H1 (cell line): ENCODE results near the gene ORAI3. TPM values are rescaled to one million over a fixed set of nuclear protein-coding genes. Genes with fewer than 3 reads are reported as not detected.

Experiments used
- CTCF ChIA-PET: fragments of 300-600 bp; sonication (Branson Sonifier 250); formaldehyde crosslinking; loops from one replicate; lab custom pipeline; 2021; ENCODE audit not compliant: partially characterized antibody; lab: Charles Lee
- POLR2A ChIA-PET: fragments of 300-600 bp; sonication (Branson Sonifier 250); formaldehyde crosslinking; loops from one replicate; lab custom pipeline; 2021; ENCODE audit warnings: inconsistent platforms; ENCODE audit not compliant: partially characterized antibody; lab: Charles Lee
- DNase-seq, 2 experiments: peaks; one replicate each; pipeline versions ENCODE4 v3.0.0 to v3.0.0-alpha.2; 2010 to 2022; ENCODE audit warnings: low spot score in 2 of 2, low read depth in 1 of 2, mixed read lengths in 1 of 2
- FAIRE-seq: peaks from 2 replicates; lab custom pipeline; 2011; peaks lifted over from hg19 to GRCh38; lab: Jason Lieb, UNC
- H2AFZ ChIP-seq: 2 replicates; pipeline ENCODE4 v1.8.1; 2012; ENCODE audit warnings: low read length, inconsistent platforms
- H2AK5ac ChIP-seq: 2 replicates; pipeline ENCODE4 v1.6.1; 2013; ENCODE audit warnings: low read depth, low read length
- H2BK120ac ChIP-seq: replicated peaks from 2 replicates; pipeline ENCODE3; 2013; ENCODE audit warnings: low read depth, low read length, inconsistent platforms
- H2BK12ac ChIP-seq: 2 replicates; pipeline ENCODE4 v1.6.1; 2013; ENCODE audit warnings: low read depth, low read length
- H2BK15ac ChIP-seq: 2 replicates; pipeline ENCODE4 v1.6.1; 2013; ENCODE audit warnings: low read length
- H2BK20ac ChIP-seq: 2 replicates; pipeline ENCODE4 v1.6.1; 2013; ENCODE audit warnings: low read length
- H2BK5ac ChIP-seq: 2 replicates; pipeline ENCODE4 v1.6.1; 2013; ENCODE audit warnings: low read depth, low read length
- H3K14ac ChIP-seq: 2 replicates; pipeline ENCODE4 v1.6.1; 2013; ENCODE audit warnings: inconsistent platforms; ENCODE audit not compliant: insufficient read length
- H3K18ac ChIP-seq: 2 replicates; pipeline ENCODE4 v1.6.1; 2013; ENCODE audit warnings: low read length; ENCODE audit errors: extremely low read depth
- H3K23ac ChIP-seq: 2 replicates; pipeline ENCODE4 v1.6.1; 2013; ENCODE audit warnings: inconsistent platforms; ENCODE audit not compliant: insufficient read length
- H3K23me2 ChIP-seq: 2 replicates; pipeline ENCODE4 v1.6.1; 2013; ENCODE audit warnings: low read depth, low read length
- H3K27ac ChIP-seq: 2 replicates; pipeline ENCODE4 v1.6.1; 2011; ENCODE audit warnings: low read depth, low read length, inconsistent platforms
- H3K27me3 ChIP-seq, 4 experiments: replicated peaks in 1 of 4; 1 replicate in 1 of 4; 2 replicates in 3 of 4; pipeline versions ENCODE4 v1.6.1 to v1.8.1; 2011 to 2013; ENCODE audit warnings: low read length in 3 of 4, mild to moderate bottlenecking in 3 of 4, inconsistent platforms in 2 of 4, mixed read lengths in 2 of 4, moderate library complexity in 1 of 4; ENCODE audit not compliant: control insufficient read depth in 3 of 4, insufficient read depth in 3 of 4; ENCODE audit errors: extremely low read depth in 1 of 4
- H3K36me3 ChIP-seq, 4 experiments: 2 replicates each; pipeline versions ENCODE4 v1.6.1 to v1.8.1; 2011 to 2013; ENCODE audit warnings: mild to moderate bottlenecking in 4 of 4, low read length in 3 of 4, moderate library complexity in 2 of 4, control low read depth in 1 of 4, inconsistent platforms in 1 of 4; ENCODE audit not compliant: insufficient read depth in 4 of 4, control insufficient read depth in 2 of 4
- H3K4ac ChIP-seq: replicated peaks from 2 replicates; pipeline ENCODE3; 2013; ENCODE audit warnings: low read length, low read depth, mixed read lengths, inconsistent platforms; ENCODE audit not compliant: insufficient read length
- H3K4me1 ChIP-seq, 4 experiments: replicated peaks in 1 of 4; 1 replicate in 1 of 4; 2 replicates in 3 of 4; pipeline versions ENCODE4 v1.6.1 to v1.8.1; 2011 to 2013; ENCODE audit warnings: low read length in 3 of 4, inconsistent platforms in 2 of 4, mixed read lengths in 1 of 4; ENCODE audit not compliant: insufficient read depth in 4 of 4, control insufficient read depth in 3 of 4
- H3K4me2 ChIP-seq, 2 experiments: 2 replicates each; pipeline versions ENCODE4 v1.6.1 to v1.8.1; 2011 to 2013; ENCODE audit warnings: low read depth in 2 of 2, low read length in 2 of 2, control low read depth in 1 of 2, inconsistent platforms in 1 of 2, mild to moderate bottlenecking in 1 of 2; ENCODE audit not compliant: insufficient read depth in 1 of 2
- H3K4me3 ChIP-seq, 4 experiments: fragments of 200-600, 300-600 bp in 1 of 4; sonication (generic), shearing (Covaris generic), sonication (Bioruptor Twin) in 1 of 4; 2 replicates each; pipeline versions ENCODE4 v1.5.1 to v1.8.1; 2011 to 2016; ENCODE audit warnings: low read length in 4 of 4, low read depth in 3 of 4, control low read depth in 2 of 4, inconsistent platforms in 2 of 4, mild to moderate bottlenecking in 2 of 4, mixed read lengths in 1 of 4, moderate library complexity in 1 of 4; ENCODE audit not compliant: insufficient read depth in 2 of 4; ENCODE audit errors: extremely low read depth in 1 of 4
- H3K56ac ChIP-seq: replicated peaks from 2 replicates; pipeline ENCODE3; 2013; ENCODE audit warnings: low read depth, mild to moderate bottlenecking, mixed read lengths, low read length, inconsistent platforms; ENCODE audit not compliant: insufficient read length
- H3K79me1 ChIP-seq: 2 replicates; pipeline ENCODE4 v1.6.1; 2013; ENCODE audit warnings: low read depth, low read length, control low read depth
- H3K79me2 ChIP-seq, 2 experiments: 2 replicates each; pipeline versions ENCODE4 v1.6.1 to v1.8.1; 2012 to 2013; ENCODE audit warnings: low read length in 2 of 2, mild to moderate bottlenecking in 2 of 2, inconsistent platforms in 1 of 2; ENCODE audit not compliant: insufficient read depth in 2 of 2, control insufficient read depth in 1 of 2
- H3K9ac ChIP-seq, 4 experiments: replicated peaks in 1 of 4; 1 replicate in 1 of 4; 2 replicates in 3 of 4; pipeline versions ENCODE4 v1.6.1 to v1.8.1; 2011 to 2013; ENCODE audit warnings: low read depth in 3 of 4, low read length in 3 of 4, control low read depth in 2 of 4, mild to moderate bottlenecking in 2 of 4, moderate library complexity in 2 of 4, inconsistent platforms in 1 of 4; ENCODE audit errors: extremely low read depth in 1 of 4
- H3K9me3 ChIP-seq, 2 experiments: 2 replicates each; pipeline versions ENCODE4 v1.6.1 to v1.8.1; 2012 to 2013; ENCODE audit warnings: mild to moderate bottlenecking in 2 of 2, moderate library complexity in 2 of 2, control low read depth in 1 of 2, inconsistent platforms in 1 of 2, low read depth in 1 of 2, low read length in 1 of 2, mixed read lengths in 1 of 2; ENCODE audit not compliant: insufficient read depth in 2 of 2
- H4K20me1 ChIP-seq, 2 experiments: replicated peaks in 1 of 2; 2 replicates each; pipeline versions ENCODE3 to v1.8.1; 2011 to 2013; ENCODE audit warnings: inconsistent platforms in 2 of 2, low read length in 2 of 2, mild to moderate bottlenecking in 1 of 2; ENCODE audit not compliant: insufficient read depth in 2 of 2, control insufficient read depth in 1 of 2
- H4K5ac ChIP-seq: 2 replicates; pipeline ENCODE4 v1.6.1; 2013; ENCODE audit warnings: low read length, low read depth, mixed read lengths, inconsistent platforms; ENCODE audit not compliant: insufficient read length
- H4K8ac ChIP-seq: 2 replicates; pipeline ENCODE4 v1.8.0; 2013; ENCODE audit warnings: mild to moderate bottlenecking, moderate library complexity, low read length, inconsistent platforms; ENCODE audit not compliant: insufficient read depth; ENCODE audit errors: extremely low read depth
- H4K91ac ChIP-seq: replicated peaks from 2 replicates; pipeline ENCODE3; 2013; ENCODE audit warnings: low read length, mixed read lengths, inconsistent platforms; ENCODE audit not compliant: insufficient read length
- NRF1 ChIP-seq: IDR thresholded peaks from 2 replicates; pipeline ENCODE4 v1.6.1; 2011; ENCODE audit warnings: mild to moderate bottlenecking, low read depth, low read length, improper control_type of control experiment
- RAD21 ChIP-seq, 2 experiments: IDR thresholded peaks in 1 of 2; conservative IDR thresholded peaks in 1 of 2; 2 replicates each; pipeline ENCODE4 v1.6.1; 2011; ENCODE audit warnings: low read depth in 2 of 2, low read length in 2 of 2, improper control_type of control experiment in 1 of 2, inconsistent platforms in 1 of 2, mild to moderate bottlenecking in 1 of 2, moderate library complexity in 1 of 2
- TAF1 ChIP-seq: IDR thresholded peaks from 2 replicates; pipeline ENCODE4 v1.6.1; 2011; ENCODE audit warnings: mild to moderate bottlenecking, low read depth, low read length
- WGBS, 2 experiments: shearing (Covaris generic) in 1 of 2; methylation state at CpG; one replicate each; pipeline versions ENCODE4 v1.1.6 to v1.1.7; 2013 to 2015; ENCODE audit warnings: low lambda C conversion rate in 2 of 2, mixed read lengths in 2 of 2, inconsistent platforms in 1 of 2, low coverage in 1 of 2, missing lambda C conversion rate in 1 of 2; ENCODE audit not compliant: insufficient replicate concordance in 2 of 2, insufficient coverage in 1 of 2, insufficient read length in 1 of 2; ENCODE audit errors: extremely low coverage in 1 of 2, missing lambda C conversion rate in 1 of 2; 5-methylcytosine and 5-hydroxymethylcytosine counted together
- polyA plus RNA-seq, 7 experiments: library from polyadenylated mRNA; depleted of rRNA in 3 of 7; stranded (reverse) in 5 of 7; unstranded in 2 of 7; fragments of >200 nt in 5 of 7; fragments of 200-250 nt in 2 of 7; gene quantifications; 1 replicate in 5 of 7; 2 replicates in 1 of 7; 4 replicates in 1 of 7; pipeline versions ENCODE4 v1.2.1 to v1.2.3, GENCODE V29; 2011 to 2013; ENCODE audit warnings: missing spikeins in 2 of 7, mixed read lengths in 2 of 7
- total RNA-seq: library from RNA; stranded (reverse); fragmentation: NEBNext Ultra II Directional; extraction: Animal tissue kit (Norgen Biotek cat#: 25700); gene quantifications from 2 replicates; pipeline ENCODE4 v1.2.1, GENCODE V29; 2021

The ORAI3 gene
- total and polyA plus RNA-seq, 2 of the 8 experiments (the other 6 are each of a cell fraction or from before 2014, with no cell fraction given) = 8.7 to 24.5 TPM

- peaks cover 8% of the 10 kb centered on the region; the same call in 1 of the 2 replicates for H3K23me2 ChIP-seq
- 96% methylated on average over 19 of the region's 26 CpGs; no CpG with 5 or more reads in 1 of the 2 experiments for WGBS, 2 experiments
- H2BK20ac ChIP-seq = no peak overlapping the region
- no peak overlapping the region for H2BK15ac ChIP-seq
- H3K36me3 ChIP-seq = peaks cover 3 to 23% (median 10%) of the 10 kb centered on the region in 4 experiments; a peak in 7 of 8 replicates
- ChIA-PET POLR2A (interaction anchor here (1.1 to 8.2 kb wide), 7 partner anchors 10 to 151 kb away, joined by 3 to 105 read pairs (median 4); no protein-coding TSS in a partner anchor), CTCF (interaction anchor here (0.7 to 4.4 kb wide), 5 partner anchors 10 to 80 kb away, joined by 3 to 33 read pairs (median 6); no protein-coding TSS in a partner anchor)
- no peak overlapping the region for H3K56ac ChIP-seq
- H4K91ac ChIP-seq = no peak overlapping the region
- FAIRE-seq (no peak), DNase-seq (no peak)
- no peak overlapping the region for H2BK5ac ChIP-seq
- H2BK12ac ChIP-seq = no peak overlapping the region
- peak overlapping the region; percentile 68 to 71; a peak in 2 of 4 replicates for H3K4me2 ChIP-seq
- no peak overlapping the region for H3K14ac ChIP-seq
- H2BK120ac ChIP-seq = no peak overlapping the region
- H3K4me1 ChIP-seq = peaks cover 0 to 9% (median 2%) of the 10 kb centered on the region in 4 experiments; a peak in 4 of 7 replicates
- H3K27ac ChIP-seq = no peak overlapping the region
- H3K18ac ChIP-seq = no peak overlapping the region
- H3K4ac ChIP-seq = no peak overlapping the region
- H4K8ac ChIP-seq = 0 out of 2 replicates have a peak overlapping the region, but pooled peaks have one; percentile 5
- no peak overlapping the region for H3K23ac ChIP-seq
- H3K79me2 ChIP-seq = peaks cover 0 to 10% of the 10 kb centered on the region in 2 experiments; a peak in 2 of 4 replicates
- no peaks in the 10 kb centered on the region for H3K9me3 ChIP-seq
- H4K5ac ChIP-seq = no peak overlapping the region
- peak overlapping the region in 1 of 4 experiments; percentile 49; a peak in 2 of 8 replicates for H3K4me3 ChIP-seq
- TF ChIP-seq RAD21 (IDR thresholded peaks at IDR 0.05 in 1 of 2, conservative IDR thresholded peaks at IDR 0.05 in 1 of 2; ENCODE audit: low read depth in 2 of 2, low read length in 2 of 2) (no peak), NRF1 (no peak), TAF1 (no peak)
- peaks cover 4% of the 10 kb centered on the region for H3K79me1 ChIP-seq
- no peak overlapping the region for H2AK5ac ChIP-seq
- no peaks in the 10 kb centered on the region for H3K27me3 ChIP-seq
- no peak overlapping the region for H2AFZ ChIP-seq
- peaks cover 0 to 5% of the 10 kb centered on the region in 2 experiments for H4K20me1 ChIP-seq
- H3K9ac ChIP-seq = no peak overlapping the region; a peak in 1 of 7 replicates
Observed at GRCh38 chr16:30925632-30925987, 23.3 kb upstream of the ORAI3 start.
